LoVo (cell line): ENCODE results near the gene NOL12.
"Not testable (repeated sequence)": the region's sequence is repeated elsewhere in the genome, so short reads cannot be mapped to it uniquely, and the experiment has no call there.

Experiments used
- DNase-seq: peaks from one replicate; pipeline ENCODE4 v3.0.0-alpha.2; 2016; ENCODE audit warnings: low spot score

NOL12 gene

GRCh38 chr22:37713761-37714160, 27.6 kb downstream of the NOL12 start:
- no peak for DNase-seq

- DNase-seq = no peak
These were observed 28.5 kb downstream of the NOL12 start for GRCh38 chr22:37714634-37715033.

- DNase-seq = no peak
These were observed 29.6 kb downstream of the NOL12 start for GRCh38 chr22:37715760-37716159.

GRCh38 chr22:37716708-37717107, 30.6 kb downstream of the NOL12 start:
- DNase-seq = no peak

- not testable (repeated sequence) for DNase-seq
These were observed 31.1 kb downstream of the NOL12 start for GRCh38 chr22:37717235-37717634.

GRCh38 chr22:37717746-37718305, 31.7 kb downstream of the NOL12 start:
- not testable (repeated sequence) for DNase-seq

GRCh38 chr22:37725551-37726240, 39.6 kb downstream of the NOL12 start:
- no peak for DNase-seq

- no peak for DNase-seq
These were observed 40.2 kb downstream of the NOL12 start for GRCh38 chr22:37726241-37726887.

GRCh38 chr22:37728620-37729019, 42.5 kb downstream of the NOL12 start:
- DNase-seq = no peak

- DNase-seq = peak; percentile 69
These were observed 45.8 kb downstream of the NOL12 start for GRCh38 chr22:37731804-37732471.

- no peak for DNase-seq
These were observed 46.8 kb downstream of the NOL12 start for GRCh38 chr22:37732699-37733607.

GRCh38 chr22:37733625-37734401, 47.7 kb downstream of the NOL12 start:
- no peak for DNase-seq

GRCh38 chr22:37734402-37734700, 48.2 kb downstream of the NOL12 start:
- no peak for DNase-seq

GRCh38 chr22:37734964-37735451, 48.9 kb downstream of the NOL12 start:
- DNase-seq = no peak

GRCh38 chr22:37739035-37739434, 52.9 kb downstream of the NOL12 start:
- no peak for DNase-seq

GRCh38 chr22:37739611-37740049, 53.5 kb downstream of the NOL12 start:
- DNase-seq = no peak

GRCh38 chr22:37740455-37741311, 54.5 kb downstream of the NOL12 start:
- no peak for DNase-seq

- DNase-seq = no peak
These were observed 55.2 kb downstream of the NOL12 start for GRCh38 chr22:37741312-37741795.

GRCh38 chr22:37742376-37743171, 56.4 kb downstream of the NOL12 start:
- DNase-seq = peak; percentile 56
